ENCODE data around the gene CCRL2. TPM values are rescaled to one million over a fixed set of nuclear protein-coding genes. Genes with fewer than 3 reads are reported as not detected.
"Not testable (repeated sequence)": the region's sequence is repeated elsewhere in the genome, so short reads cannot be mapped to it uniquely, and the experiment has no call there.

The CCRL2 gene
- total RNA-seq, 2 experiments from 2014 or later: 0.81 to 0.89 TPM

- H3K9me3 Mint-ChIP-seq; H3K4me3 Mint-ChIP-seq; intact Hi-C loops (cut with micrococcal nuclease); H3K27me3 Mint-ChIP-seq (ENCODE audit: low read depth); H3K27ac Mint-ChIP-seq; H3K36me3 Mint-ChIP-seq (ENCODE audit: low read depth); H3K4me1 Mint-ChIP-seq (ENCODE audit: low read depth); DNase-seq: not testable (repeated sequence)
- CTCF ChIA-PET: interaction anchor here (1.4 kb wide), 1 partner anchor 150 kb away, joined by 4 read pairs; no protein-coding TSS in a partner anchor
Measured at GRCh38 chr3:46426476-46426875, 19.4 kb downstream of the CCRL2 start.

- CTCF ChIA-PET; H3K4me1 Mint-ChIP-seq (ENCODE audit: low read depth); DNase-seq; H3K4me3 Mint-ChIP-seq; H3K9me3 Mint-ChIP-seq; H3K27me3 Mint-ChIP-seq (ENCODE audit: low read depth); intact Hi-C loops (cut with micrococcal nuclease); H3K27ac Mint-ChIP-seq; H3K36me3 Mint-ChIP-seq (ENCODE audit: low read depth): not testable (repeated sequence)
Measured at GRCh38 chr3:46427404-46427803, 20.3 kb downstream of the CCRL2 start.

DNA sequence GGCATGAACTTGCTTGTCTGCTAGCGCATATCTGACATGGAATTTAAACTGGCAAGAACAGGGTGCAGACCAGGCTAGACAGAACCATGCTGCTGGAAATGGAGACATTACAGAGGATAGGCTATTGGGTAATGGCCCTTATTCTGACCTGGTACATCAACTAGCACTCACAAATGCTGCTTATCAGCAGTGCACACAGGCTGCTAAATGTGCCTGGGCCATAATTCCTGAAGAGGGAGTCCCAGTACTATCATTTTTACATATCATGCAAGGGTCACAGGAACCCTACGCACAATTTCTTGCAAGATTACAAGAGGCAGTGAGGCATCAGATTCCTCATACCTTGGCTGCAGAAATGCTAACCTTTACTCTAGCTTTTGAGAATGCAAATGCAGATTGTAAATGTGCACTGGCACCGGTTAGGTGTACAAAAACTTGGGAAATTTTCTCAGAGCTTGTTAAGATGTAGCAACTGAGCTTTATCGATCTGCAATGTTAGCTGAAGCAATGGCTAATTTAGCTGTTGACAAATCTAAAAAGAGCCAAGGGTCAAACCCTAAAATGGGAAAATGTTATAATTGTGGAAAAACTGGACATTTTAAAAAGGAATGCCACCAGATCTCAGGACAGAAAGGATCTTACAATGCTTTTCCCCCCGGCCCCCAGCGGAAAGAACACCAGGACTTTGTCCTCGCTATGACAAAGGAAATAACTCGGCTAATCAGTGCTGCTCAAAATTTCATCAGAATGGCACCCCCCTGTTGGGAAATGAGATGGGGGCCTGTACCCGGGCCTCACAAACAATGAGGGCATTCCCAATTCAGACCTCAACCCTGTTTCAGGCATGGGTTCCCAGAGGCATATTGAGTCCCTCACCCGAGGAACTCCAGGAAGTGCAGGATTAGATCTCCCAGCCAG is 21.1 kb downstream of the CCRL2 start:
- Mint-ChIP-seq H3K9me3 (peaks cover 12% of the 10 kb centered on the region), H3K36me3 (ENCODE audit: low read depth) (peaks cover 1% of the 10 kb centered on the region), H3K4me1 (ENCODE audit: low read depth) (no peaks in the 10 kb centered on the region), H3K27me3 (ENCODE audit: low read depth) (no peaks in the 10 kb centered on the region), H3K27ac (no peak overlapping the region), H3K4me3 (no peak overlapping the region)
- intact Hi-C loops (cut with micrococcal nuclease): no loop called here
- DNase-seq: no peak
- CTCF ChIA-PET: no interaction called here

DNA sequence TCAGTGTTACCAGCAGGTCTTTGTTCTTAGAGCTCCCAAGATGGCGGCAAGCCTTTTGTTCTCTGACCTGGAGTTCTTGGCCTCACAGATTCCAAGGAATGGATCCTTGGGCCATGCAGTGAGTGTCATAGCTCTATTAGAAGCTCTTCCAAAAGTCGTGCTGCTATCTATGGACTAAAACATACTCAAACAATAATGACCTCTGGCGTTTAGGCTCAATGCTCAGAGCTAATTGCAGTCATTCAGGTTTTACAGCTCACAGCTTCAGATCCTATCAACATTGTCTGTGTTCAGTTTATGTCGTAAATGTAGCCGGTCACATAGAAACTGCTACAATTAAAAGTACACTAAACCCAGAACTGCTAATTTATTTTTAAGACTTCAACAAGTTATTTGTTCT is 22.2 kb downstream of the CCRL2 start:
- H3K27me3 Mint-ChIP-seq (ENCODE audit: low read depth): no peaks in the 10 kb centered on the region
- no peak overlapping the region for H3K4me3 Mint-ChIP-seq
- no peak for DNase-seq
- peaks cover 1% of the 10 kb centered on the region for H3K36me3 Mint-ChIP-seq (ENCODE audit: low read depth)
- CTCF ChIA-PET: no interaction called here
- peaks cover 12% of the 10 kb centered on the region for H3K9me3 Mint-ChIP-seq
- H3K27ac Mint-ChIP-seq: no peak overlapping the region
- H3K4me1 Mint-ChIP-seq (ENCODE audit: low read depth): no peaks in the 10 kb centered on the region
- intact Hi-C loops (cut with micrococcal nuclease): no loop called here

DNA sequence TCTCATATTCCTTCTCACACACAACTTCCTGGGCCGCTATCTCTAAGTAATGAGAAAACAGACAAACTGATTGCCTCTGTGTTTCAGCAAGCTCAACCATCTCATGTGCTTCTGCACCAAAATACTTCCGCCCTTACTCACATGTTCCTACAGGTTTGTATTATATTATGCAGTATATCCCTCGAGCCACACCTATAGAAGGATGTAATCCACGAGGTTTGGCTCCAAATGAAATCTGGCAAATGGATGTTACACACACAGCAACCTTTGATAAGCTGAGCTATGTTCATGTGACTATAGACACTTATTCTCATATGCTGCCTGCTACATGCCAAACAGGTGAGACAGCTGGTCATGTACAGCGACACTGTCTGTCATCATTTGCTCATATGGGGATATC is 22.6 kb downstream of the CCRL2 start:
- DNase-seq: no peak
- intact Hi-C loops (cut with micrococcal nuclease): no loop called here
- CTCF ChIA-PET: no interaction called here
- H3K4me3 Mint-ChIP-seq: no peak overlapping the region
- no peak overlapping the region for H3K27ac Mint-ChIP-seq
- H3K36me3 Mint-ChIP-seq (ENCODE audit: low read depth): peaks cover 1% of the 10 kb centered on the region
- peaks cover 12% of the 10 kb centered on the region for H3K9me3 Mint-ChIP-seq
- no peaks in the 10 kb centered on the region for H3K4me1 Mint-ChIP-seq (ENCODE audit: low read depth)
- H3K27me3 Mint-ChIP-seq (ENCODE audit: low read depth): no peaks in the 10 kb centered on the region

DNA sequence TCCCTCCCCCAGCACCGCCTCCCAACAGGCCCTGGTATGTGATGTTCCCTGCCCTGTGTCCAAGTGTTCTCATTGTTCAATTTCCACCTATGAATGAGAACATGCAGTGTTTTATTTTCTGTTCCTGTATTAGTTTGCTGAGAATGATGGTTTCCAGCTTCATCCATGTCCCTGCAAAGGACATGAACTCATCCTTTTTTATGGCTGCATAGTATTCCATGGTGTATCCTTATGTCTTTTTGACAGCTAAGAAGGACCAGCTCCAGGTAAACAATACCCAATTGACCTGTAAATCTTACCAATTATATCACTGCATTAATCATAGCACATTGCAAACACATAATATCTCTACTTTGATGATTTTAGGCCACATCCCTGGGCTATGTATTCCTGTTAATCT is 23.8 kb downstream of the CCRL2 start:
- H3K4me3 Mint-ChIP-seq; intact Hi-C loops (cut with micrococcal nuclease); H3K27me3 Mint-ChIP-seq (ENCODE audit: low read depth); H3K27ac Mint-ChIP-seq; H3K36me3 Mint-ChIP-seq (ENCODE audit: low read depth); DNase-seq; H3K4me1 Mint-ChIP-seq (ENCODE audit: low read depth): not testable (repeated sequence)
- peaks cover 12% of the 10 kb centered on the region for H3K9me3 Mint-ChIP-seq
- CTCF ChIA-PET: interaction anchor here (0.7 kb wide), 1 partner anchor 21 kb away, joined by 3 read pairs; no protein-coding TSS in a partner anchor

DNA sequence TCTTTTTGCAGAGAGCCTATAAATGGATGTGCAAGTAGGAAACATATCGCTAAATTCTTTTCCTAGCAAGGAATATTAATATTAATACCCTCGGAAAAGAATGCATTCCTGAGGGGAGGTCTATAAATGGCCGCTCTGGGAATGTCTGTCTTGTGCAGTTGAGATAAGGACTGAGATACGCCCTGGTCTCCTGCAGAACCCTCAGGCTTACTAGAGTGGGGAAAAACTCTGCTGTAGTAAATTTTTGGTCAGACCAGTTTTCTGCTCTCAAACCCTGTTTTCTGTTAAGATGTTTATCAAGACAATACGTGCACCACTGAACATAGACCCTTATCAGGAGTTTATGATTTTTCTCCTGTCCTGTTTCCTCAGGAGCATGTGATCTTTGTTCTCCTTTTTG is 24.8 kb downstream of the CCRL2 start:
- H3K4me3 Mint-ChIP-seq; H3K36me3 Mint-ChIP-seq (ENCODE audit: low read depth); H3K4me1 Mint-ChIP-seq (ENCODE audit: low read depth); CTCF ChIA-PET; DNase-seq; H3K27ac Mint-ChIP-seq; H3K27me3 Mint-ChIP-seq (ENCODE audit: low read depth); intact Hi-C loops (cut with micrococcal nuclease): not testable (repeated sequence)
- peaks cover 12% of the 10 kb centered on the region for H3K9me3 Mint-ChIP-seq

- H3K27ac Mint-ChIP-seq; H3K4me1 Mint-ChIP-seq (ENCODE audit: low read depth); intact Hi-C loops (cut with micrococcal nuclease); H3K4me3 Mint-ChIP-seq; H3K36me3 Mint-ChIP-seq (ENCODE audit: low read depth); DNase-seq; H3K27me3 Mint-ChIP-seq (ENCODE audit: low read depth): not testable (repeated sequence)
- CTCF ChIA-PET: interaction anchor here (0.8 kb wide), 1 partner anchor 8 kb away, joined by 3 read pairs; no protein-coding TSS in a partner anchor
- H3K9me3 Mint-ChIP-seq: peaks cover 12% of the 10 kb centered on the region
Measured at GRCh38 chr3:46433118-46433517, 26.1 kb downstream of the CCRL2 start.

GRCh38 chr3:46433841-46434240 is 26.8 kb downstream of the CCRL2 start:
- DNase-seq: no peak
- Mint-ChIP-seq H3K4me1 (ENCODE audit: low read depth) (no peaks in the 10 kb centered on the region), H3K27me3 (ENCODE audit: low read depth) (no peaks in the 10 kb centered on the region), H3K27ac (no peak overlapping the region), H3K4me3 (no peak overlapping the region), H3K36me3 (ENCODE audit: low read depth) (peaks cover 1% of the 10 kb centered on the region), H3K9me3 (peaks cover 12% of the 10 kb centered on the region)
- CTCF ChIA-PET: no interaction called here
- intact Hi-C loops (cut with micrococcal nuclease): no loop called here

GRCh38 chr3:46435081-46435726 is 28.1 kb downstream of the CCRL2 start:
- H3K27ac Mint-ChIP-seq: no peak overlapping the region
- no peak for DNase-seq
- intact Hi-C loops (cut with micrococcal nuclease): no loop called here
- peaks cover 1% of the 10 kb centered on the region for H3K36me3 Mint-ChIP-seq (ENCODE audit: low read depth)
- H3K27me3 Mint-ChIP-seq (ENCODE audit: low read depth): no peaks in the 10 kb centered on the region
- H3K4me3 Mint-ChIP-seq: no peak overlapping the region
- CTCF ChIA-PET: interaction anchor here (1.1 to 1.5 kb wide), 3 partner anchors 11 to 218 kb away, joined by 3 to 4 read pairs (median 4); no protein-coding TSS in a partner anchor
- H3K9me3 Mint-ChIP-seq: peaks cover 12% of the 10 kb centered on the region
- H3K4me1 Mint-ChIP-seq (ENCODE audit: low read depth): no peaks in the 10 kb centered on the region

GRCh38 chr3:46438831-46439230 is 31.8 kb downstream of the CCRL2 start:
- H3K4me3 Mint-ChIP-seq: no peak overlapping the region
- no peaks in the 10 kb centered on the region for H3K9me3 Mint-ChIP-seq
- DNase-seq: no peak
- no peak overlapping the region for H3K27ac Mint-ChIP-seq
- peaks cover 18% of the 10 kb centered on the region for H3K4me1 Mint-ChIP-seq (ENCODE audit: low read depth)
- CTCF ChIA-PET: no interaction called here
- H3K36me3 Mint-ChIP-seq (ENCODE audit: low read depth): no peaks in the 10 kb centered on the region
- intact Hi-C loops (cut with micrococcal nuclease): no loop called here
- H3K27me3 Mint-ChIP-seq (ENCODE audit: low read depth): no peaks in the 10 kb centered on the region

- H3K27ac Mint-ChIP-seq: no peak overlapping the region
- H3K4me1 Mint-ChIP-seq (ENCODE audit: low read depth): peaks cover 18% of the 10 kb centered on the region
- peak; percentile 53 for DNase-seq
- CTCF ChIA-PET: no interaction called here
- no peaks in the 10 kb centered on the region for H3K27me3 Mint-ChIP-seq (ENCODE audit: low read depth)
- intact Hi-C loops (cut with micrococcal nuclease): no loop called here
- no peak overlapping the region for H3K4me3 Mint-ChIP-seq
- no peaks in the 10 kb centered on the region for H3K9me3 Mint-ChIP-seq
- no peaks in the 10 kb centered on the region for H3K36me3 Mint-ChIP-seq (ENCODE audit: low read depth)
Measured at GRCh38 chr3:46440531-46441294, 33.7 kb downstream of the CCRL2 start.

Measured in activated naive CD4-positive, alpha-beta T cell treated with anti-CD3 and anti-CD28 coated beads for 36 hours (primary cell).